Measurements from ENCODE around the gene MKX.

DNA sequence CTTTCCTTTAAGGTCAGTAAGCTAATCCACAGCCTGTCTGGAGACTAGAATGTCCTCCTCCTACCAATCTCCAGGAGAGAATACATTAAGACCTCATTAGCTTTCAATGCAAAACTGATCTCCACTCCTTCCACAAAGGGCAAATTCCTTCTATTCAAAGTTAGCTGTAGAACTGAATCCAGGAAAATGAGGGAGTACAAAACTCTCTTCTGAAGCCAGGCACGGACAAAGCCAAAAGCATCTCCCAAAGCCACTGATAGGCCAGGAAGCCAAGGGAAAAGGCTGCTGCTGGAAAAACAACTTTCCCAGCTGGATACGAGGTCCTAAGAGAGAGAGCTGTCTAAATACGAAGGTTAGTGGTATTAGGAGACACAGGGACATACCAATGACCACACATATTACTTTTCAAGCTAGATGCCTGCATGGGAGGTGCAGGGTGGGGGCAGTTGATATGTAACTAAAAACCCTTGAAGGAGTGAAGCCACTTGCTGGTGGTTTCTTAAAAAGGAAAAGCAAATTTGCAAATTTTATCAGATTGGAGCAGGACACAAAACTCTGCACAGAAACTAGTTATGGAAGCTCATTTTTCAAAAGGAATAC lies 43.6 kb downstream of the MKX start:
- TF ChIP-seq, protein P1, sequence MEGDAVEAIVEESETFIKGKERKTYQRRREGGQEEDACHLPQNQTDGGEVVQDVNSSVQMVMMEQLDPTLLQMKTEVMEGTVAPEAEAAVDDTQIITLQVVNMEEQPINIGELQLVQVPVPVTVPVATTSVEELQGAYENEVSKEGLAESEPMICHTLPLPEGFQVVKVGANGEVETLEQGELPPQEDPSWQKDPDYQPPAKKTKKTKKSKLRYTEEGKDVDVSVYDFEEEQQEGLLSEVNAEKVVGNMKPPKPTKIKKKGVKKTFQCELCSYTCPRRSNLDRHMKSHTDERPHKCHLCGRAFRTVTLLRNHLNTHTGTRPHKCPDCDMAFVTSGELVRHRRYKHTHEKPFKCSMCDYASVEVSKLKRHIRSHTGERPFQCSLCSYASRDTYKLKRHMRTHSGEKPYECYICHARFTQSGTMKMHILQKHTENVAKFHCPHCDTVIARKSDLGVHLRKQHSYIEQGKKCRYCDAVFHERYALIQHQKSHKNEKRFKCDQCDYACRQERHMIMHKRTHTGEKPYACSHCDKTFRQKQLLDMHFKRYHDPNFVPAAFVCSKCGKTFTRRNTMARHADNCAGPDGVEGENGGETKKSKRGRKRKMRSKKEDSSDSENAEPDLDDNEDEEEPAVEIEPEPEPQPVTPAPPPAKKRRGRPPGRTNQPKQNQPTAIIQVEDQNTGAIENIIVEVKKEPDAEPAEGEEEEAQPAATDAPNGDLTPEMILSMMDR (IDR thresholded peaks at IDR 0.05; ENCODE audit: low read length), result no peak
- no peak for TF ChIP-seq EZH2 (optimal IDR thresholded peaks at IDR 0.05; ENCODE audit: low read depth, low read length)
